Tibial artery (tissue), 4 donors: ENCODE results near the gene CTAGE6.
A peak's percentile ranks its signal among the peaks of the same experiment; 100 is the strongest.
"Not testable (repeated sequence)": the region's sequence is repeated elsewhere in the genome, so short reads cannot be mapped to it uniquely, and the experiment has no call there.

ENCODE experiments used
- DNase-seq, 2 donors: peaks; one replicate each; pipeline ENCODE4 v3.0.0-alpha.2; 2019
- H3K27ac ChIP-seq, 2 donors: fragments of 200-600 bp; sonication (generic) in 1 of 2; 1 replicate in 1 of 2; 2 replicates in 1 of 2; pipeline ENCODE4 v1.5.1; 2018 to 2019; ENCODE audit warnings: mild to moderate bottlenecking in 1 of 2
- H3K27me3 ChIP-seq, 2 donors: fragments of 200-600 bp; sonication (generic) in 1 of 2; one replicate each; pipeline versions ENCODE4 v1.5.1 to v1.6.0; 2016 to 2019
- H3K36me3 ChIP-seq, 3 donors: fragments of 200-600 bp; sonication (generic) in 2 of 3; one replicate each; pipeline ENCODE4 v1.5.1; 2016 to 2019; ENCODE audit warnings: mild to moderate bottlenecking in 2 of 3
- H3K4me1 ChIP-seq, 4 donors: fragments of 200-600 bp; sonication (generic) in 2 of 4; 1 replicate in 3 of 4; 2 replicates in 1 of 4; pipeline ENCODE4 v1.5.1; 2016 to 2019
- H3K4me3 ChIP-seq, 2 donors: fragments of 200-600 bp; sonication (generic) in 1 of 2; 1 replicate in 1 of 2; 2 replicates in 1 of 2; pipeline ENCODE4 v1.5.1; 2018 to 2019; ENCODE audit warnings: mild to moderate bottlenecking in 2 of 2
- H3K9me3 ChIP-seq, 3 donors: fragments of 200-600 bp; sonication (generic) in 1 of 3; one replicate each; pipeline ENCODE4 v1.5.1; 2016 to 2019
- intact Hi-C: fragments of 100-400 bp; cut with DNase I; formaldehyde crosslinking; loops from one replicate; pipeline ENCODE4 v1.15.0; 2023; ENCODE audit warnings: low total_unique reads

CTAGE6 gene, protein sequence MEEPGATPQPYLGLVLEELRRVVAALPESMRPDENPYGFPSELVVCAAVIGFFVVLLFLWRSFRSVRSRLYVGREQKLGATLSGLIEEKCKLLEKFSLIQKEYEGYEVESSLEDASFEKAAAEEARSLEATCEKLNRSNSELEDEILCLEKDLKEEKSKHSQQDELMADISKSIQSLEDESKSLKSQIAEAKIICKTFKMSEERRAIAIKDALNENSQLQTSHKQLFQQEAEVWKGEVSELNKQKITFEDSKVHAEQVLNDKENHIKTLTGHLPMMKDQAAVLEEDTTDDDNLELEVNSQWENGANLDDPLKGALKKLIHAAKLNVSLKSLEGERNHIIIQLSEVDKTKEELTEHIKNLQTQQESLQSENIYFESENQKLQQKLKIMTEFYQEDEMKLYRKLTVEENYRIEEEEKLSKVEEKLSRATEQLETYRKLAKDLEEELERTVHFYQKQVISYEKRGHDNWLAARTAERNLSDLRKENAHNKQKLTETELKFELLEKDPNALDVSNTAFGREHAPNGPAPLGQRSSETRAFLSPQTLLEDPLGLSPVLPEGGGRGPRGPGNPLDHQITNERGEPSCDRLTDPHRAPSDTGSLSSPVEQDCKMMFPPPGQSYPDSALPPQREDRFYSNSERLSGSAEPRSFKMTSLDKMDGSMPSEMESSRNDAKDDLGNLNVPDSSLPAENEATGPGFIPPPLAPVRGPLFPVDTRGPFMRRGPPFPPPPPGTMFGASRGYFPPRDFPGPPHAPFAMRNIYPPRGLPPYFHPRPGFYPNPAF

DNA sequence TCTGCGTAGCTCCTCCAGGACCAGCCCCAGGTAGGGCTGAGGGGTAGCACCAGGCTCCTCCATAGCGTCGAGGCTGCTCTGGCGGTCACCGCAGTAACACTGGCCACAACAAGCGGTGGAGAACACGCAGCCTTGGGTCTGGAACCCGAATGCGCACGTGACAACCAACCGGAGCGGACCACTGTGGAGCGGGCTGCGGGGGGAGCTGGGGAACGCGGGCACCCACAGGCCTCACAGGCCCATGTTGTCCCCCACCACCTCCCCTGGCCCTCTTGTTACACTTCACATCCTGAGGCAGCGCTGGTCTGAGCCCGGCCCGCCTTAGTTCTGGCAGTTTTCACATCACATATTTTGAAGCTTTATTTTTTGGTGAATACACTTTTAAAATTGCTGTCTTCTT, at the start of gene CTAGE6:
Gene CTAGE6, minus strand, starts transcription at position 101 of the 400 bp plus-strand sequence. Its CDS starts 38 bp downstream, at position 63.
- H3K4me1 ChIP-seq, H3K27ac ChIP-seq, H3K4me3 ChIP-seq, H3K36me3 ChIP-seq, DNase-seq, H3K9me3 ChIP-seq, intact Hi-C loops, H3K27me3 ChIP-seq: not testable (repeated sequence)

- H3K27ac ChIP-seq, H3K4me1 ChIP-seq, H3K9me3 ChIP-seq, intact Hi-C loops, DNase-seq, H3K36me3 ChIP-seq, H3K27me3 ChIP-seq: not testable (repeated sequence)
- H3K4me3 ChIP-seq = peak overlapping the region in 1 of 2 donors; percentile 25
These were observed 49.2 kb upstream of the CTAGE6 start for GRCh38 chr7:143806664-143807071.

GRCh38 chr7:143797896-143798290, 40.4 kb upstream of the CTAGE6 start:
- H3K27me3 ChIP-seq, H3K4me1 ChIP-seq, H3K36me3 ChIP-seq, intact Hi-C loops, H3K4me3 ChIP-seq, H3K27ac ChIP-seq, DNase-seq, H3K9me3 ChIP-seq: not testable (repeated sequence)

- DNase-seq = peak; percentile 34 to 63
- H3K4me1 ChIP-seq, H3K36me3 ChIP-seq, H3K4me3 ChIP-seq, H3K27me3 ChIP-seq, H3K27ac ChIP-seq, intact Hi-C loops, H3K9me3 ChIP-seq: not testable (repeated sequence)
These were observed 39.8 kb upstream of the CTAGE6 start for GRCh38 chr7:143797119-143797895.

DNA sequence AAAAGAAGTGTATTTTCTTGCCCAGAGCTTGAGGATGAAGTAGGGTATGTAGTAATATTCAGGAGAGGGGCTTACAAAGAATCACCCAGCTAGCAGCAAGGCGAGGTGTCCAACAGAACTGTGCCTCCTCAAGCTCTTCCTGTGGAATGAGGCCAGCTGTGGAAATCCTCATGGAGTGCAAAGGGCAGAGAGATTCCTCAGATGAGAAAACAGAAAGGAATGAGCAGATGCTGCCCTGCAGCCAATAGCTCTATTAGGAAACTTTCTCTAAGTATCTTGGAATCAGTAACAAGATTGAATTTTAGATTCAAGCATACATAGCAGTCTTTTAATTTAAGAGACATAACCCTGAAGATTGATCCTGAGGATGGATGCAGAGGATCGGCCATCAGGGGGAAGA, 38.2 kb upstream of the CTAGE6 start:
- H3K4me1 ChIP-seq, H3K4me3 ChIP-seq, H3K9me3 ChIP-seq, H3K36me3 ChIP-seq, H3K27me3 ChIP-seq, intact Hi-C loops, DNase-seq, H3K27ac ChIP-seq: not testable (repeated sequence)

GRCh38 chr7:143792633-143793032, 35.1 kb upstream of the CTAGE6 start:
- H3K36me3 ChIP-seq, H3K4me1 ChIP-seq, intact Hi-C loops, H3K27me3 ChIP-seq, DNase-seq, H3K27ac ChIP-seq, H3K4me3 ChIP-seq, H3K9me3 ChIP-seq: not testable (repeated sequence)

DNA sequence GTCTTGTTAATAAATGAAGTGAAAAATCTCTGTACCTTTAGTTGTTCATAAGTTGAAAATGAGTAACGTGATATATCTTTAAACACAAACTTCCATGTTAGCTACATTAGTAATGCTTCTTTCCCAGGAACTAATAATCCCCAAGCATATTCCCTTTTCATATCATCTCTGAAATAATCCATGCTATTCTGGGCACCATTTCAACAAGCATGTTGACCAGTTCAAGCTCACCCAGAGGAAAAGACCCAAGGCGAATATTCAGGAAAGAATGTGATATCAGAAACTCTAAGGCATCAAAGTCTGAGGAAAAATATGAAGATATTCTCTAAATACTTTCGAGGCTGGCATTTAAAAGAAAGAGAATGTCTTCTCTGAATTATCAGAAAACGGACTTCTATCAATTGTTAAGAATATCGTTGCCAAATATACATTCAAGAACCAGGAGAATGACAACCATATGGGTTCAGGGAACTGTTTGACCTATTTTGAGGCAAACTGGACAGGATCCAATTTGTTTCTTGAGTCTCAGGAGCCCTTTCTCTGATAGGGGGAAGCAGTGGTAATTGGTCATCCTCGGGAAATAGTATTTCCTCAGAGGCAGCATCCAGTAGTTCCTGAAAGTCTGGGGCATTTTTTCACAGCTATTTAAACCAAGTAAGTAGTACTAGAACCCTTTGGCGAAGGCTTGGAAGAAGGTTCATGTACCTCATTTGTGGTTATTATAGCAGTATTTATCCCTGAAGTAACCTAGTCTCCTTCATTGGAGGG, 28.1 kb upstream of the CTAGE6 start:
- intact Hi-C loops, H3K4me1 ChIP-seq, H3K36me3 ChIP-seq, H3K4me3 ChIP-seq, H3K27ac ChIP-seq, DNase-seq, H3K27me3 ChIP-seq, H3K9me3 ChIP-seq: not testable (repeated sequence)

DNA sequence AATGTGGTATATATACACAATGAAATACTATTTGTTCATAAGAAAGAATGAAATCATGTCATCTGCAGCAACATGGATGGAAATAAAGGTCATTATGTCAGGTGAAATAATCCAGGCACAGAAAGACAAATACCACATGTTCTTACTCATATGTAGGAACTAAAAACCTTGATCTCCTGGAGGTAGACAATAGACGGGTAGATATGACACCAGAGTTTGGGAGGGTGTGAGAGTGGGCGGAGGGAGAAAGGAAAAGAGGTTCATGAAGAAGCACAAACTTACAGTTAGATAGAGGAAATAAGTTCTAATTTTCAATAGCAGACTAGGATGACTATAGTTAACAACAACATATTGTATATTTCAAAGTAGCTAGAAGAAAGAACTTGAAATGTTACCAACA, 22.1 kb upstream of the CTAGE6 start:
- H3K27ac ChIP-seq, H3K4me1 ChIP-seq, DNase-seq, H3K9me3 ChIP-seq, H3K4me3 ChIP-seq, H3K36me3 ChIP-seq, intact Hi-C loops, H3K27me3 ChIP-seq: not testable (repeated sequence)

GRCh38 chr7:143772738-143773468, 15.4 kb upstream of the CTAGE6 start:
- H3K27ac ChIP-seq, H3K4me3 ChIP-seq, DNase-seq, H3K4me1 ChIP-seq, H3K9me3 ChIP-seq, intact Hi-C loops, H3K36me3 ChIP-seq, H3K27me3 ChIP-seq: not testable (repeated sequence)

- H3K27ac ChIP-seq, H3K4me3 ChIP-seq, H3K9me3 ChIP-seq, H3K36me3 ChIP-seq, intact Hi-C loops, H3K27me3 ChIP-seq, H3K4me1 ChIP-seq, DNase-seq: not testable (repeated sequence)
These were observed 10.0 kb upstream of the CTAGE6 start for GRCh38 chr7:143767531-143767930.

DNA sequence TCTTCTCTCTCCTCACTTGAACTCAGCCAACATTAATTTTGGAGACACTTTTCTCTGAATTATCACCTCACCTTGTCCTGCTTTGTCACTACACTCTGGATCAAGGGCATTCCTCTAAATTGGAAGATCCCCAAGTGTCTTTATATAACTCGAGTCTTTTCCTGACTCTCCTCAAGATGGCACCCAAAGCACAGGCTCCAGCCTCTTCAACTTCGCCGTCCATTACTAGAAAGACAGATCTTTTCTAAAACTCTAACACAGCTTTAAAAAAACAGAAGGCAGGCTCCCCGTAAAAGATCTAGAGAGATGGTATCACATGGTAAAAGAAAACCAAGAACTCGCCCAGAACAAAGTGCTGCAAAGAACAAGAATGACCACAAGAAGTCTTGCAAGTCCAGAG, 8.2 kb upstream of the CTAGE6 start:
- H3K4me3 ChIP-seq, DNase-seq, H3K4me1 ChIP-seq, H3K27ac ChIP-seq, H3K36me3 ChIP-seq, H3K27me3 ChIP-seq, intact Hi-C loops, H3K9me3 ChIP-seq: not testable (repeated sequence)

DNA sequence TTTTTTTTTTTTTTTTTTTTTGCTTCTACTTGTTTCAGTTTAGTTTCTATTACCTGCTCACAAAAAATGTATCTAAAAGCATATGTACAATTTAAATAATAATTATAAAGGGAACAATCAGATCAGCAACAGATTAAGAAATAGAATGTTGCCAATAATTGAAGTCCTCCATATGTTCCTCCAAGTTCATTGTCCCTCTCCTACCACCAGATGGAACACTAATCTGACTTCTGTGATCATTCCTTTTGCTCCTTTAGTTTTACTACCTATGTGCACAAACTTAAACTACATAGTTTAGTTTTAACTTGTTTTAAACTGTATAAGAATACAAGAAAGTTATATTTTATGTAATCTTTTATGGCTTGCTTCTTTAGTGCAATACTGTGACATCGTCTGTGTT, 5.6 kb upstream of the CTAGE6 start:
- H3K4me3 ChIP-seq, DNase-seq, intact Hi-C loops: not testable (repeated sequence)

DNA sequence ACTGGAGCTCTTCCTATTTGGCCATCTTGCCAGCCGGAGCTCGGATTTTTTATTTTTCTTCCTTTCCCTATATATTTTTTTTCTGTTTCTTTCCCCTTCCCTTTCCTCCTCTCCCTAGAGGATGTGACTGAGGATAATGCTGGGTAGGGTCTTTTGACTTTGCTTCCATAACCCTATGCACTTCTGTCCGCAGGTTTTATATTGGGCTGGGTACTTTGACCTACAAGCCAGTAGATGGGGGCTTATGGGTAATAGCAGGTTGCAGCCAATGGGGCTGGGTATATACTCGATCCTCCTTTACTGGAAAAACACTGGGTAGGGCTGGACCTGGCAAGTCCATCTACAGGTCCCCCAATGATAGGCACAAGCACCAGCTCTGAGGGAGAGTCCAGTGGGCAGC, 12.2 kb downstream of the CTAGE6 start:
- H3K9me3 ChIP-seq, H3K27me3 ChIP-seq, H3K4me3 ChIP-seq, intact Hi-C loops, H3K27ac ChIP-seq, H3K4me1 ChIP-seq, H3K36me3 ChIP-seq, DNase-seq: not testable (repeated sequence)

More for the DNA sequence above, 5.6 kb upstream of the CTAGE6 start:
- not testable (repeated sequence) for H3K27me3 ChIP-seq, H3K27ac ChIP-seq, H3K36me3 ChIP-seq, H3K9me3 ChIP-seq, H3K4me1 ChIP-seq
